ENCODE results near the gene LMF1. TPM values are rescaled to one million over a fixed set of nuclear protein-coding genes. Genes with fewer than 3 reads are reported as not detected.

Gene LMF1
- total and polyA plus RNA-seq, 2 donors from 2014 or later: 15.4 to 28.6 TPM

DNA sequence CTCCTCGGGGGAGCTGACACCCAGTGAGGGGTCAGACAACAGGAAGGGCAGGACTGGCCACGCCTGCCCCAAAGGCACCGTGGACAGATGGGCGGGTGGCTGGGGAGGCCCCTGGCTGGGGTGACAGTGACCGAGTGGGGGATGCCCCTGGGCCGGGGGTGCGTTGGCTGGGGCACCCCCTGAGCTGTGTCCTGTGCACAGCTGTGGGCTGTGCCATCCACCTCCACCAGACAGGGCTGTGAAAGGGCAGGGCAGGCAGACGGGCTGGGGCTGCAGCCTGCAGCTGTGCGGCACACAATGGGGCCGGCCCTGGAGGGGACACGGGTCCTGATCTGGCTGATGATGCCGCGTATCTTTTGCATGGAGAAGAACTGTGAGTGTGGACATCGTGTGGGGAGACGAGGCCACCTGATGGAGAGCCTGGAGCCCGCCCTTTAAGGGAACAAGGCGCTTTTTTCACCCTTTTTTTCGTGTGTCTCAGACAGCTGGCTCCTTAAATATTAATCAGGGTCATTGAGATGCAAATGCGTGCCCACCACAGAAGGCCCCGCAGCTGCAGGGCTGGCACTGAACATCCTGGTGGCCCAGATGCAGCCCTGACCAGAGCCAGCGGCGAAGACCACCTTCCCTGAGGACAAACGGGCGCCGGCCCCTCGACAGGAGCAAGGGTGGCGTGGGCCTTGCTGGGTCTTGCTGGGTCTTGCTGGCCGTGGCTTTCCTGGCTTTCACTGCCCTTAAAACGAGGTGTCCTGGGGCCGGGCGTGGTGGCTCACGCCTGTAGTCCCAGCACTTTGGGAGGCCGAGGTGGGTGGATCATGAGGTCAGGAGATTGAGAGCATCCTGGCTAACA is 127.8 kb downstream of the LMF1 start:
- H3K4me1 ChIP-seq (ENCODE audit: control insufficient read depth in 2 of 3, insufficient read depth in 2 of 3, low read depth in 1 of 3, low read length in 3 of 3): no peaks in the 10 kb centered on the region
- DNase-seq (peak in 2 of 5 donors; percentile 40 to 71), FAIRE-seq (no peak)
- H3K4me3 ChIP-seq (ENCODE audit: low read length in 3 of 3): no peak overlapping the region
- TF ChIP-seq, protein P1, sequence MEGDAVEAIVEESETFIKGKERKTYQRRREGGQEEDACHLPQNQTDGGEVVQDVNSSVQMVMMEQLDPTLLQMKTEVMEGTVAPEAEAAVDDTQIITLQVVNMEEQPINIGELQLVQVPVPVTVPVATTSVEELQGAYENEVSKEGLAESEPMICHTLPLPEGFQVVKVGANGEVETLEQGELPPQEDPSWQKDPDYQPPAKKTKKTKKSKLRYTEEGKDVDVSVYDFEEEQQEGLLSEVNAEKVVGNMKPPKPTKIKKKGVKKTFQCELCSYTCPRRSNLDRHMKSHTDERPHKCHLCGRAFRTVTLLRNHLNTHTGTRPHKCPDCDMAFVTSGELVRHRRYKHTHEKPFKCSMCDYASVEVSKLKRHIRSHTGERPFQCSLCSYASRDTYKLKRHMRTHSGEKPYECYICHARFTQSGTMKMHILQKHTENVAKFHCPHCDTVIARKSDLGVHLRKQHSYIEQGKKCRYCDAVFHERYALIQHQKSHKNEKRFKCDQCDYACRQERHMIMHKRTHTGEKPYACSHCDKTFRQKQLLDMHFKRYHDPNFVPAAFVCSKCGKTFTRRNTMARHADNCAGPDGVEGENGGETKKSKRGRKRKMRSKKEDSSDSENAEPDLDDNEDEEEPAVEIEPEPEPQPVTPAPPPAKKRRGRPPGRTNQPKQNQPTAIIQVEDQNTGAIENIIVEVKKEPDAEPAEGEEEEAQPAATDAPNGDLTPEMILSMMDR (IDR thresholded peaks at IDR 0.05; ENCODE audit: borderline replicate concordance, extremely low read depth, insufficient read depth): no peak
- H3K9ac ChIP-seq (ENCODE audit: low read length in 3 of 3): no peak overlapping the region
- H3K9me3 ChIP-seq (ENCODE audit: control insufficient read depth in 2 of 3, insufficient read depth in 1 of 3, low read length in 3 of 3): no peaks in the 10 kb centered on the region
- intact Hi-C loops (cut with DNase I): no loop called here
- H3K27me3 ChIP-seq (ENCODE audit: control insufficient read depth, insufficient read depth, low read length): no peaks in the 10 kb centered on the region
- H3K36me3 ChIP-seq (ENCODE audit: control insufficient read depth in 2 of 3, insufficient read depth in 3 of 3, low read length in 3 of 3): no peaks in the 10 kb centered on the region
- H3K27ac ChIP-seq (ENCODE audit: low read depth in 2 of 2, low read length in 2 of 2): peak overlapping the region in 1 of 2 donors; percentile 65

DNA sequence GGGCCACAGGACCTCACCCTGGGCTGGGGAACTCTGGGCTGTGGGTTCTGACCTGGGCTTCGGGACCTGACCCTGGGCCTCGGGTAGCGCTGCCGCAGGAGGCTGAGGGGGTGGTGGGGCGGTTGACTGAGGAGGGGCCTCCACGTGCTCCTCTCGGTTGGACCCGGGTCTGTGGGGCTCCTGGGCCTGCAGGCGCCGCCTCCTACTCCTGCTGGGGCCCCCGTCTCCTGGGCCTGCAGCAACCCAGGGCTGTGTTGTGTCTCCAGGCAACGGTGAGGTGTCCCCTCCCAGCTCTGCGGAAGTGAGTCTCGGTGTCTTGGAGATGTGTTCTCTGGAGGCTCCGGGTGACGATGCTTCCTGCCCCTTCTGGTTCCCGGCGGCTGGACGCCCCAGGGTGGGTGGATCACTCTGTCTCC is 128.7 kb downstream of the LMF1 start:
- Histone ChIP-seq H3K9ac (ENCODE audit: low read length in 3 of 3) (no peak overlapping the region), H3K9me3 (ENCODE audit: control insufficient read depth in 2 of 3, insufficient read depth in 1 of 3, low read length in 3 of 3) (no peaks in the 10 kb centered on the region), H3K27me3 (ENCODE audit: control insufficient read depth, insufficient read depth, low read length) (no peaks in the 10 kb centered on the region), H3K4me3 (ENCODE audit: low read length in 3 of 3) (no peak overlapping the region), H3K27ac (ENCODE audit: low read depth in 2 of 2, low read length in 2 of 2) (no peak overlapping the region), H3K4me1 (ENCODE audit: control insufficient read depth in 2 of 3, insufficient read depth in 2 of 3, low read depth in 1 of 3, low read length in 3 of 3) (no peaks in the 10 kb centered on the region), H3K36me3 (ENCODE audit: control insufficient read depth in 2 of 3, insufficient read depth in 3 of 3, low read length in 3 of 3) (no peaks in the 10 kb centered on the region)
- intact Hi-C loops (cut with DNase I): no loop called here
- TF ChIP-seq, protein P1 (IDR thresholded peaks at IDR 0.05; ENCODE audit: borderline replicate concordance, extremely low read depth, insufficient read depth): no peak
- FAIRE-seq: no peak
- peak; percentile 70 to 83 (median 80) for DNase-seq

DNA sequence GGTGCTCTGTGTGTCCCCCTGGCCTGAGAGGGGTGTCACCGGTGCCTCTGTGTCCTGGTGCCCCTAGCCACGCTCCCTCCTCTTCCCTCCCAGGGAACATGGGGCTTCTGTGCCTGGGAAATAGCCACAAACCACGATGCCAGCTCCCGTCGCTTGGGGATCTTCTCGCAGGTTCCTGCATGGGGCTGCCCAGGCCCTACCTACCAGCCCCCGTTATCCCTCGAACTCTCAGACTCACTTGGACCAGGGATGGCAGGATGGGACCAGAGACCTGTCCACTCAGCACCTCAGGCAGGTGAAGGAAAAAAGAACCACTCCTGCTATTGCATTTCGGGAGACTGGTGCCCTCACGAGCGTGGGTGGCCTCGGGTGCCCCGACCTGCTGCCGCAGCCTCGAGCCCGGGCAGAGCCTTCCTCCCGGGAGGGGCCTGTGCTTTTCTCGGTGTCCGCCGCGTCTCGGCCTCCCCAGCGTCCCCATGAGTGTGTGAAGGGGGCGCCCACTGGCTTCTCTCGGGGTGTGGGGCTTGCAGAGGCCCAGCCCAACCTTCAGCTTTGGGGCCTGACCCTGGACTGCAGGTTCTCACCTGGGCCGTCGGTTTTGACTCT is 129.2 kb downstream of the LMF1 start:
- H3K4me1 ChIP-seq (ENCODE audit: control insufficient read depth in 2 of 3, insufficient read depth in 2 of 3, low read depth in 1 of 3, low read length in 3 of 3): no peaks in the 10 kb centered on the region
- no peak overlapping the region for H3K9ac ChIP-seq (ENCODE audit: low read length in 3 of 3)
- H3K4me3 ChIP-seq (ENCODE audit: low read length in 3 of 3): no peak overlapping the region
- TF ChIP-seq, protein P1 (IDR thresholded peaks at IDR 0.05; ENCODE audit: borderline replicate concordance, extremely low read depth, insufficient read depth): no peak
- H3K27me3 ChIP-seq (ENCODE audit: control insufficient read depth, insufficient read depth, low read length): no peaks in the 10 kb centered on the region
- no peaks in the 10 kb centered on the region for H3K36me3 ChIP-seq (ENCODE audit: control insufficient read depth in 2 of 3, insufficient read depth in 3 of 3, low read length in 3 of 3)
- no peak for FAIRE-seq
- peak in 2 of 5 donors; percentile 34 to 62 for DNase-seq
- no peaks in the 10 kb centered on the region for H3K9me3 ChIP-seq (ENCODE audit: control insufficient read depth in 2 of 3, insufficient read depth in 1 of 3, low read length in 3 of 3)
- intact Hi-C loops (cut with DNase I): no loop called here
- H3K27ac ChIP-seq (ENCODE audit: low read depth in 2 of 2, low read length in 2 of 2): no peak overlapping the region

Data from kidney (tissue), 14 donors.